Uterus (tissue), 2 donors: ENCODE data around the gene BMP6.

Source experiments
- CTCF ChIP-seq, 4 experiments: fragments of 200-600 bp in 2 of 4; fragments of 450-650 bp in 2 of 4; sonication (generic) in 2 of 4; IDR thresholded peaks; one replicate each; pipeline ENCODE4 v1.5.1; 2016 to 2019; ENCODE audit warnings: antibody characterized with exemption in 4 of 4, mild to moderate bottlenecking in 2 of 4, moderate library complexity in 1 of 4
- POLR2A ChIP-seq, 2 donors: fragments of 450-650 bp; IDR thresholded peaks; one replicate each; pipeline ENCODE4 v1.6.1; 2016; ENCODE audit warnings: antibody characterized with exemption in 2 of 2, mild to moderate bottlenecking in 1 of 2, moderate library complexity in 1 of 2

DNA sequence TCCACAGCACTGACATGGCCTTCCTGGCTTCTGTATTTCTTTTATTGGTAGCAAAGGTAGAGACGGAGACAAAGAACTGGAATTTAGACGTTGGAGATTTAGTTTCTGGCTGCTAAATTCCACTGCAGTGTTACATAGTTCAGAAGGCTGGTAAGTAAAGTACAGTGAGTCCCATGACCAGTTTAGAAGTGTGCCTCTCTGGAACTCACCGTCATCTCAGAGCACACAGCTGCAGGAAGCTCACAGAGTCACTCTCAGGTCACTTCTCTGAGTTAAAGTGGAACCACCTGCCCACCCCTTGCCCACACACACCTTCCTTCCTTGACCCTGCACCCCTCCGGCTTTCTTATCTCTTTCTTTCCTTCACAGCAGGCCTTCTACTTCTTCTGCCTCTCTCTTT, 19.6 kb upstream of the BMP6 start:
- TF ChIP-seq CTCF (IDR thresholded peaks at IDR 0.05) = no peak
- no peak for TF ChIP-seq POLR2A (IDR thresholded peaks at IDR 0.05)
